HepG2 (cell line): ENCODE measurements around the gene ADPRHL1. TPM values are rescaled to one million over a fixed set of nuclear protein-coding genes. Genes with fewer than 3 reads are reported as not detected.
"Not testable (repeated sequence)": the region's sequence is repeated elsewhere in the genome, so short reads cannot be mapped to it uniquely, and the experiment has no call there.

Experiments used
- ATAC-seq: fragments of 200-7000 bp; cut with Tn5 transposase; 3 replicates; pipeline ENCODE4 v1.9.1; 2020; ENCODE audit warnings: mild to moderate bottlenecking, moderate library complexity
- BruUV-seq: library from RNA; stranded (reverse); fragments of 400-500 nt; replicated peaks from 2 replicates; lab custom pipeline; 2021; lab: Mats Ljungman, UMichigan
- CTCF ChIA-PET: fragments of 300-600 bp; formaldehyde crosslinking; extraction: SDS; loops from one replicate; lab custom pipeline; 2021; ENCODE audit warnings: low total read pairs, inconsistent platforms, low intra/inter-chr PET ratio; lab: Yijun Ruan, JAX
- POLR2A ChIA-PET: fragments of 350-600 bp; sonication (Branson Sonifier 250); formaldehyde crosslinking; loops from one replicate; lab custom pipeline; 2020; ENCODE audit warnings: antibody characterized with exemption, inconsistent platforms; lab: Yijun Ruan, JAX
- DNase-seq: peaks from one replicate; pipeline ENCODE4 v3.0.0-alpha.2; 2015; ENCODE audit warnings: low spot score
- FAIRE-seq: peaks from 3 replicates; lab custom pipeline; 2011; peaks lifted over from hg19 to GRCh38; lab: Jason Lieb, UNC
- H2AFZ ChIP-seq: one replicate; pipeline ENCODE4 v1.6.1; 2011; ENCODE audit warnings: low read length, inconsistent platforms
- H3K27ac ChIP-seq: fragments of 300-600 bp; 3 replicates; pipeline ENCODE4 v1.8.0; 2011; ENCODE audit warnings: mixed run types, mild to moderate bottlenecking, mixed read lengths, low read length, inconsistent platforms; ENCODE audit not compliant: insufficient read depth; ENCODE audit errors: extremely low read length
- H3K27me3 ChIP-seq, 2 experiments: fragments of 200-600 bp in 1 of 2; 2 replicates in 1 of 2; 3 replicates in 1 of 2; pipeline versions ENCODE4 v1.6.0 to v1.8.0; 2011; ENCODE audit warnings: low read length in 2 of 2, mild to moderate bottlenecking in 2 of 2, moderate library complexity in 2 of 2, inconsistent platforms in 1 of 2; ENCODE audit not compliant: insufficient read depth in 2 of 2, control insufficient read depth in 1 of 2
- H3K36me3 ChIP-seq, 2 experiments: fragments of 200-600 bp in 1 of 2; replicated peaks in 1 of 2; 2 replicates in 1 of 2; 3 replicates in 1 of 2; pipeline versions ENCODE4 v1.5.1 to v1.8.0; 2011; ENCODE audit warnings: low read length in 2 of 2, inconsistent platforms in 1 of 2; ENCODE audit not compliant: insufficient read depth in 2 of 2, control insufficient read depth in 1 of 2
- H3K4me1 ChIP-seq: 2 replicates; pipeline ENCODE4 v1.5.1; 2012; ENCODE audit warnings: low read length, inconsistent platforms; ENCODE audit not compliant: insufficient read depth
- H3K4me2 ChIP-seq: 2 replicates; pipeline ENCODE4 v1.6.0; 2011; ENCODE audit warnings: low read depth, low read length, inconsistent platforms
- H3K4me3 ChIP-seq, 3 experiments: fragments of 200-600 bp in 1 of 3; sonication (generic), shearing (Covaris generic) in 1 of 3; replicated peaks in 1 of 3; 2 replicates each; pipeline ENCODE4 v1.5.1; 2011 to 2016; ENCODE audit warnings: low read length in 3 of 3, inconsistent platforms in 2 of 3, low read depth in 2 of 3, mild to moderate bottlenecking in 2 of 3, control low read depth in 1 of 3, mixed read lengths in 1 of 3; ENCODE audit not compliant: insufficient read depth in 1 of 3
- H3K79me2 ChIP-seq: one replicate; pipeline ENCODE4 v1.6.1; 2011; ENCODE audit warnings: low read length, inconsistent platforms; ENCODE audit not compliant: insufficient read depth
- H3K9ac ChIP-seq: 2 replicates; pipeline ENCODE4 v1.6.0; 2011; ENCODE audit warnings: mild to moderate bottlenecking, low read depth, low read length, inconsistent platforms; ENCODE audit not compliant: insufficient read depth
- H3K9me3 ChIP-seq: 2 replicates; pipeline ENCODE4 v1.5.1; 2012; ENCODE audit warnings: mild to moderate bottlenecking, low read length
- H4K20me1 ChIP-seq: 2 replicates; pipeline ENCODE4 v1.6.0; 2011; ENCODE audit warnings: inconsistent platforms, mild to moderate bottlenecking, low read length, moderate library complexity; ENCODE audit not compliant: insufficient read depth
- CENPX ChIP-seq: sonication (generic); formaldehyde crosslinking; IDR thresholded peaks from 2 replicates; pipeline ENCODE4 v1.9.0; 2021; ENCODE audit warnings: mild to moderate bottlenecking, missing genetic modification reagents, moderate library complexity
- RFX3 ChIP-seq: IDR thresholded peaks from 2 replicates; pipeline ENCODE4 v1.6.1; 2016; ENCODE audit warnings: missing biosample characterization, missing genetic modification reagents
- SRF ChIP-seq: IDR thresholded peaks from 2 replicates; pipeline ENCODE4 v1.6.1; 2011; ENCODE audit warnings: mild to moderate bottlenecking, low read depth, low read length, moderate library complexity
- TSC22D2 ChIP-seq: sonication (generic); formaldehyde crosslinking; IDR thresholded peaks from 2 replicates; pipeline ENCODE4 v1.5.1; 2020; ENCODE audit warnings: missing genetic modification reagents, mild to moderate bottlenecking, borderline replicate concordance
- ZNF121 ChIP-seq: sonication (generic); formaldehyde crosslinking; IDR thresholded peaks from 2 replicates; pipeline ENCODE4 v1.5.0; 2020; ENCODE audit warnings: mild to moderate bottlenecking, missing genetic modification reagents
- ZNF431 ChIP-seq: sonication (generic); formaldehyde crosslinking; IDR thresholded peaks from 2 replicates; pipeline ENCODE4 v1.9.0; 2022; ENCODE audit warnings: missing genetic modification reagents, low read depth, mild to moderate bottlenecking, borderline replicate concordance
- ZSCAN30 ChIP-seq: sonication (generic); formaldehyde crosslinking; IDR thresholded peaks from 2 replicates; pipeline ENCODE4 v1.5.0; 2020; ENCODE audit warnings: mild to moderate bottlenecking, missing genetic modification reagents
- WGBS: methylation state at CpG from one replicate; pipeline ENCODE4 v1.1.6; 2017; ENCODE audit warnings: low lambda C conversion rate; 5-methylcytosine and 5-hydroxymethylcytosine counted together
- in situ Hi-C: cut with HindIII; loops from 2 replicates; pipeline ENCODE4 v1.10.0; 2017; ENCODE audit warnings: low pct_unique_long_range_greater_than_20kb; ENCODE audit not compliant: extremely low pct_ligation_motif_present
- intact Hi-C: fragments of 100-400 bp; cut with micrococcal nuclease; formaldehyde crosslinking; loops from one replicate; pipeline ENCODE4 v1.10.0; 2022; ENCODE audit not compliant: unreplicated experiment
- polyA plus RNA-seq, 8 experiments: library from polyadenylated mRNA; depleted of rRNA in 3 of 8; stranded (reverse) in 7 of 8; unstranded in 1 of 8; fragments of >200 nt; fragmentation: Illumina TruSeq in 4 of 8; extraction: Trizol in 4 of 8; gene quantifications; 2 replicates each; pipeline versions ENCODE4 v1.2.1 to v1.2.3, GENCODE V29; 2011 to 2016; ENCODE audit warnings: low read depth in 4 of 8, missing spikeins in 1 of 8, mixed read lengths in 1 of 8; ENCODE audit not compliant: insufficient read depth in 1 of 8
- total RNA-seq, 5 experiments: library from RNA; depleted of rRNA; stranded (reverse); fragments of >200 nt; fragmentation: Illumina TruSeq; extraction: Trizol; gene quantifications; 2 replicates each; pipeline ENCODE4 v1.2.3, GENCODE V29; 2016; ENCODE audit warnings: low read depth in 1 of 5
- TF ChIP-seq, protein P1 (sequence below): sonication (generic); IDR thresholded peaks from 2 replicates; pipeline ENCODE4 v1.6.1; 2016; ENCODE audit warnings: low read depth, borderline replicate concordance

The ADPRHL1 gene
- total and polyA plus RNA-seq, 2 of the 13 experiments (the other 11 are each of a cell fraction or from before 2014, with no cell fraction given) = 0.34 to 0.40 TPM

DNA sequence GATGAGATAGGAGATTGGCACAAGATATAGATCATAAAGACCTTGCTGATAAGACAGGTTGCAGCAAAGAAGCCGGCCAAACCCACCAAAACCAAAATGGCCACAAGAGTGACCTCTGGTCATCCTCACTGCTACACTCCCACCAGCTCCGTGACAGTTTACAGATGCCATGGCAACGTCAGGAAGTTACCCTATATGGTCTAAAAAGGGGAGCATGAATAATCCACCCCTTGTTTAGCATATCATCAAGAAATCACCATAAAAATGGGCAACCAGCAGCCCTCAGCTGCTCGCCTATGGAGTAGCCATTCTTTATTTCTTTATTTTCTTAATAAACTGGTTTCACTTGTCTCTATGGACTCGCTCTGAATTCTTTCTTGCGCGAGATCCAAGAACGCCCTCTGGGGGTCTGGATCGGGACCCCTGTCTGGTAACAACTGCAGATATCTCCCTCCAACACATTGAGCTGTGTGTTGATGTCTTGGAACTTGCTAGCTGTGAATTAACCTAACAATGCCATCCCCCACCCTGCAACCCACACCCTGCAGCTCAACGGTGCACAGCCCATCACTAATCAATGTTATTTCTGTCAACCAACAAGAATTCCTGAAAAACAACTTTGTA lies 62.3 kb downstream of the ADPRHL1 start:
- in situ Hi-C loops = no loop called here
- Histone ChIP-seq H3K79me2 (no peaks in the 10 kb centered on the region), H3K4me3 (no peak overlapping the region), H3K36me3 (no peaks in the 10 kb centered on the region), H2AFZ (no peak overlapping the region), H3K4me1 (peaks cover 37% of the 10 kb centered on the region), H3K27ac (no peak overlapping the region), H3K27me3 (peaks cover 0 to 2% of the 10 kb centered on the region in 2 experiments; a peak in 1 of 5 replicates), H4K20me1 (no peaks in the 10 kb centered on the region), H3K9me3 (no peaks in the 10 kb centered on the region), H3K4me2 (no peak overlapping the region), H3K9ac (no peak overlapping the region)
- DNase-seq (no peak), ATAC-seq (no peak), FAIRE-seq (no peak)
- intact Hi-C loops = no loop called here
- ChIA-PET POLR2A (interaction anchor here (1.4 kb wide), 1 partner anchor 9 kb away, joined by 5 read pairs; no protein-coding TSS in a partner anchor), CTCF (no interaction called here)
- TF ChIP-seq TSC22D2 (CRISPR knock-in tag) = no peak
- TF ChIP-seq, protein P1, sequence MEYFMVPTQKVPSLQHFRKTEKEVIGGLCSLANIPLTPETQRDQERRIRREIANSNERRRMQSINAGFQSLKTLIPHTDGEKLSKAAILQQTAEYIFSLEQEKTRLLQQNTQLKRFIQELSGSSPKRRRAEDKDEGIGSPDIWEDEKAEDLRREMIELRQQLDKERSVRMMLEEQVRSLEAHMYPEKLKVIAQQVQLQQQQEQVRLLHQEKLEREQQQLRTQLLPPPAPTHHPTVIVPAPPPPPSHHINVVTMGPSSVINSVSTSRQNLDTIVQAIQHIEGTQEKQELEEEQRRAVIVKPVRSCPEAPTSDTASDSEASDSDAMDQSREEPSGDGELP = no peak
- peak; percentile 39; the same call in 1 of the 2 replicates for TF ChIP-seq RFX3 (CRISPR knock-in tag)
- no peak for TF ChIP-seq CENPX
- TF ChIP-seq ZNF431 (CRISPR knock-in tag) = no peak
- TF ChIP-seq ZSCAN30 (CRISPR knock-in tag) = no peak
- peak; percentile 54; the same call in 1 of the 2 replicates for TF ChIP-seq SRF
- no TSS peak for BruUV-seq
- 47% methylated on average over 8 of the region's 10 CpGs for WGBS

DNA sequence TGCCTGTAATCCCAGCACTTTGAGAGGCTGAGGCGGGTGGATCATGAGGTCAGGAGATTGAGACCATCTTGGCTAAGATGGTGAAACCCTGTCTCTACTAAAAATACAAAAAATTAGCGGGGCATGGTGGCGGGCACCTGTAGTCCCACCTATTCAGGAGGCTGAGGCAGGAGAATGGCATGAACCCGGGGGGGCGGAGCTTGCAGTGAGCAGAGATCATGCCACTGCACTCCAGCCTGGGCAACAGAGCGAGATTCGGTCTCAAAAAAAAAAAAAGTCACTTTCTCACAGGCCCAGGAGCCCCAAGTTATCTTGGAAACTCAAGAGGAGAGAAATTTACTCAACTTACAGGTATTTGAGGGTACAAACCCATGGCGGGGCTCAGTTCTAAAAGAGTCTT lies 63.7 kb downstream of the ADPRHL1 start:
- H3K79me2 ChIP-seq, ATAC-seq, H3K4me3 ChIP-seq, DNase-seq, BruUV-seq, H3K27me3 ChIP-seq, H3K27ac ChIP-seq, POLR2A ChIA-PET, CTCF ChIA-PET, intact Hi-C loops, H3K9me3 ChIP-seq, H3K9ac ChIP-seq, in situ Hi-C loops, H3K36me3 ChIP-seq, FAIRE-seq, H3K4me2 ChIP-seq, H4K20me1 ChIP-seq, H2AFZ ChIP-seq: not testable (repeated sequence)
- H3K4me1 ChIP-seq = peaks cover 28% of the 10 kb centered on the region
- 75% methylated on average over 8 of the region's 8 CpGs for WGBS
- TF ChIP-seq ZNF121 (CRISPR knock-in tag) = 0 out of 2 replicates have a peak, but pooled peaks have one; percentile 13
